SK-N-MC (cell line): ENCODE data around the gene CATSPERZ.

Experiments
- DNase-seq: peaks from one replicate; pipeline ENCODE4 v3.0.0-alpha.2; 2011; ENCODE audit warnings: low read depth, low spot score
- H3K27ac ChIP-seq: fragments of 200-600 bp; sonication (generic); 2 replicates; pipeline ENCODE4 v1.5.1; 2016; ENCODE audit warnings: mixed run types
- H3K36me3 ChIP-seq: fragments of 200-600 bp; sonication (generic); 2 replicates; pipeline ENCODE4 v1.6.1; 2017; ENCODE audit warnings: antibody characterized with exemption, low read length, mixed read lengths; ENCODE audit not compliant: insufficient read depth
- H3K4me3 ChIP-seq: fragments of 200-600 bp; sonication (generic); 2 replicates; pipeline ENCODE4 v1.5.1; 2016
- H3K9ac ChIP-seq: fragments of 200-600 bp; sonication (generic); 2 replicates; pipeline ENCODE4 v1.8.0; 2017; ENCODE audit warnings: mixed run types, mixed read lengths; ENCODE audit not compliant: insufficient read length
- H3K9me3 ChIP-seq: fragments of 200-600 bp; sonication (generic); 2 replicates; pipeline ENCODE4 v1.6.1; 2017; ENCODE audit warnings: low read depth, mild to moderate bottlenecking, antibody characterized with exemption, low read length, moderate library complexity, mixed read lengths
- EZH2 ChIP-seq: fragments of 200-600 bp; sonication (generic); IDR thresholded peaks from one replicate; pipeline ENCODE4 v1.6.1; 2017; ENCODE audit warnings: antibody characterized with exemption
- FOXP2 ChIP-seq: optimal IDR thresholded peaks from 2 replicates; pipeline ENCODE3; 2011; ENCODE audit warnings: mild to moderate bottlenecking, moderate library complexity; ENCODE audit not compliant: insufficient read depth; ENCODE audit errors: extremely low read length, control extremely low read depth
- POLR2AphosphoS5 ChIP-seq: IDR thresholded peaks from 2 replicates; pipeline ENCODE4 v1.6.1; 2012; ENCODE audit warnings: mild to moderate bottlenecking, low read depth, low read length, borderline replicate concordance

Gene CATSPERZ

DNA sequence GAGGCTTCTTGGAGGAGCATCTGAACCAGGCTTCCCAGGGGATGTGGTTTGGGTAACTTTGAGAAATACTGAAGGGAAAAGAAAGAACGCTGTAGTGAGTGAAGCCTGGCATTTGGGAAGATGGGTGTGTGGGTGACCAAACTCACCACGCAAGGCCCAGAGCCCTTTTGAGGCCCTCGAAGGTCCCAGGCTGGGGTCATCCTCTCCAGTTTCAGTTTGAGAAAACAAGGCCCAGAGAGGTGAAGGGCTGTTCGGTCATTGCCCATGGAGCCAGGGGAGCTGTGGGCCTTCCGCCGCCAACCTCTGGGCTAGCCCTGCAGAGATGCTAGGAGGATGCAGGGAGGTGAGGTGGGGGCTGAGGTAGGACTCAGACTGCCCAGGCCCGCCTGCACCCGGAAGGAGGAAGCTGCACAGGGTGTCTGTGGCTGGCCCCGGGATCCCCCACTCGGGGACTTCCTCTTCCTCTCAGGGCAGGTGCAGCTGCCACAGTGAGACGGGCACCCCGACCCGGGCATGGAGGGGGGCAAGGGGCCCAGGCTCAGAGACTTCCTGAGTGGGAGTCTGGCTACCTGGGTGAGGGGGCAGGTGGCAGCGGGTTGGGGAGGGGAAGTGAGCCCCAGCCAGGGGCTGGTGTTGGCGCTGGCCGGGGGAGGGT is 39.7 kb downstream of the CATSPERZ start, which contains the start of gene CCDC88B:
Gene CCDC88B (plus strand): TSS at position 451 of the 655 bp plus-strand sequence. CDS start 63 bp downstream, at position 514.
- no peak for DNase-seq
- Histone ChIP-seq H3K36me3 (no peaks in the 10 kb centered on the region), H3K4me3 (no peak within 1 kb of the TSS), H3K9ac (no peak within 1 kb of the TSS), H3K9me3 (no peaks in the 10 kb centered on the region), H3K27ac (no peak within 1 kb of the TSS)
- TF ChIP-seq POLR2AphosphoS5: no peak
- TF ChIP-seq EZH2: no peak
- no peak for TF ChIP-seq FOXP2

GRCh38 chr11:64340671-64341335 is 40.6 kb downstream of the CATSPERZ start:
- TF ChIP-seq FOXP2 (no peak), POLR2AphosphoS5 (no peak), EZH2 (no peak)
- no peak for DNase-seq
- no peak overlapping the region for H3K4me3 ChIP-seq
- H3K9me3 ChIP-seq: no peaks in the 10 kb centered on the region
- H3K9ac ChIP-seq: no peak overlapping the region
- no peaks in the 10 kb centered on the region for H3K36me3 ChIP-seq
- H3K27ac ChIP-seq: no peak overlapping the region

GRCh38 chr11:64341429-64341828 is 41.3 kb downstream of the CATSPERZ start:
- TF ChIP-seq EZH2 (no peak), POLR2AphosphoS5 (no peak), FOXP2 (no peak)
- H3K4me3 ChIP-seq: no peak overlapping the region
- no peak for DNase-seq
- no peak overlapping the region for H3K9ac ChIP-seq
- no peak overlapping the region for H3K27ac ChIP-seq
- H3K36me3 ChIP-seq: no peaks in the 10 kb centered on the region
- H3K9me3 ChIP-seq: no peaks in the 10 kb centered on the region

- no peak for DNase-seq
- H3K4me3 ChIP-seq: peak overlapping the region; percentile 69
These were observed 42.0 kb downstream of the CATSPERZ start for GRCh38 chr11:64341851-64342791.

DNA sequence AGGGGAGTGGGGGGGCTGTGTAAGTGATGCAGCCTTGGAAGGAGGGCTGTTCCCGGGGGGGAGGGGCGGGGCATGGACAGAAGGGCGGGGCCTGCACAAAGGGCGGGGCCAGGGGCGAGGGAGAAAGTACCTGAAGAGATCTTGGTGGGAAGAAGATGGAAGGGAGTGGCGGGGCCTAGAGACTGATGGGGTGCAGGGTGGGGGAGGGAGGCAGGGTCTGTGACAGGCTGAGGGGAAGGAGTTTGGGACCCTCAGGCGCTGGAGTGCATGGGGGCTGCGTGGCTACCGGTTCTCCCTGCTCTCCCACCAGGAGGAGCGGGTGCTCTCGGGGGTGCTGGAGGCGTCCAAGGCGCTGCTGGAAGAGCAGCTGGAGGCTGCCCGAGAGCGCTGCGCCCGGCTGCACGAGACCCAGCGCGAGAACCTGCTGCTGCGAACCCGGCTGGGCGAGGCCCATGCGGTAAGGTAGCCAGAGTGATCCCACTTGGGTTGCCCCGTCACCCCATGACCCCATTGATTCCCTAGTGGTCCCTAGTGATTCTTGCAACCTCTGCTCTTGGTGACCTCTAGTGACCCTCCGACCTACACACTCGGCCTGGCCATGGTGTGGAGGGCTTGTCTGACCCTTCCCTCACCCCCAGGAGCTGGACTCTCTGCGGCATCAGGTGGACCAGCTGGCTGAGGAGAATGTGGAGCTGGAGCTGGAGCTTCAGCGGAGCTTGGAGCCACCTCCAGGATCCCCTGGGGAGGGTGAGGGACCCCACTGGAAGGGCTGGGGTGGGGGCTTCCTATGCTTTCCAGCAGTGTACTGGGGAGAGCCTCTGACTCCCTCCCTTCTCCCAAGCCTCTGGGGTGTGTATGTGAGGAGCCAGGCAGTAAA is 42.9 kb downstream of the CATSPERZ start:
- H3K27ac ChIP-seq: no peak overlapping the region
- H3K9me3 ChIP-seq: no peaks in the 10 kb centered on the region
- TF ChIP-seq FOXP2 (no peak), POLR2AphosphoS5 (no peak), EZH2 (no peak)
- H3K36me3 ChIP-seq: no peaks in the 10 kb centered on the region
- no peak for DNase-seq
- H3K9ac ChIP-seq: no peak overlapping the region
- H3K4me3 ChIP-seq: peak overlapping the region; percentile 69

More at GRCh38 chr11:64341851-64342791, 42.0 kb downstream of the CATSPERZ start:
- Histone ChIP-seq H3K9me3 (no peaks in the 10 kb centered on the region), H3K27ac (no peak overlapping the region), H3K9ac (peak overlapping the region; percentile 52), H3K36me3 (no peaks in the 10 kb centered on the region)
- TF ChIP-seq POLR2AphosphoS5 (peak; percentile 41; the same call in 1 of the 2 replicates), EZH2 (no peak), FOXP2 (no peak)

DNA sequence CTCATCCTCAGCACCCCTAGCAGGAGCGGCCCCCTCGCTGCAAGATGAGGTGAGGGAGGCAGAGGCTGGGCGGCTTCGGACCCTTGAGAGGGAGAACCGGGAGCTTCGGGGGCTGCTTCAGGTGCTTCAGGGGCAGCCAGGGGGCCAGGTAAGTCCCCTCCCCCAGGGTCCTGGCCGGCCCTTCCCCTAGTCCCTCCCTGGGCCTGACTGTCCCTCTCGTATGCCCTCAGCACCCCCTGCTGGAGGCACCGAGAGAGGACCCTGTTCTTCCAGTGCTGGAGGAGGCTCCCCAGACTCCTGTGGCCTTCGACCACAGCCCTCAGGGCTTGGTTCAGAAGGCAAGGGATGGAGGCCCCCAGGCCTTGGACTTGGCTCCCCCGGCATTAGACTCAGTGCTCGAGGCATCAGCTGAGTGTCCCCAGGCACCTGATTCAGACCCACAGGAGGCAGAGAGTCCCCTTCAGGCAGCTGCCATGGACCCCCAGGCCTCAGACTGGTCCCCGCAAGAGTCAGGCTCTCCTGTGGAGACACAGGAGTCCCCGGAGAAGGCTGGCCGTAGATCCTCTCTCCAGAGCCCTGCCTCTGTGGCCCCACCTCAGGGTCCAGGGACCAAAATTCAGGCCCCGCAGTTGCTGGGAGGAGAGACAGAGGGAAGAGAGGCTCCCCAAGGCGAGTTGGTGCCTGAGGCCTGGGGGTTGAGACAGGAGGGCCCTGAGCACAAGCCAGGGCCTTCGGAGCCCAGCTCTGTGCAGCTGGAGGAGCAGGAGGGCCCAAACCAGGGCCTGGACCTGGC is 43.8 kb downstream of the CATSPERZ start:
- Histone ChIP-seq H3K9me3 (no peaks in the 10 kb centered on the region), H3K4me3 (no peak overlapping the region), H3K9ac (no peak overlapping the region), H3K27ac (no peak overlapping the region), H3K36me3 (no peaks in the 10 kb centered on the region)
- DNase-seq: no peak
- no peak for TF ChIP-seq FOXP2
- TF ChIP-seq POLR2AphosphoS5: no peak
- no peak for TF ChIP-seq EZH2

GRCh38 chr11:64344787-64345186 is 44.6 kb downstream of the CATSPERZ start:
- H3K9me3 ChIP-seq: no peaks in the 10 kb centered on the region
- DNase-seq: no peak
- H3K36me3 ChIP-seq: no peaks in the 10 kb centered on the region
- H3K27ac ChIP-seq: no peak overlapping the region
- no peak overlapping the region for H3K9ac ChIP-seq
- no peak overlapping the region for H3K4me3 ChIP-seq
- no peak for TF ChIP-seq EZH2
- no peak for TF ChIP-seq FOXP2
- no peak for TF ChIP-seq POLR2AphosphoS5
